Kidney capillary endothelial cell (primary cell): ENCODE results near the gene OR2T2.
"Not testable (repeated sequence)": the region's sequence is repeated elsewhere in the genome, so short reads cannot be mapped to it uniquely, and the experiment has no call there.

ENCODE experiments used
- DNase-seq: peaks from one replicate; pipeline ENCODE4 v3.0.0-alpha.2; 2018; ENCODE audit warnings: low spot score

Gene OR2T2

GRCh38 chr1:248445399-248445798 is at the start of gene OR2T2:
Gene OR2T2, plus strand, starts transcription at chr1:248445637. Its CDS starts 7,161 bp downstream, at chr1:248452798.
- not testable (repeated sequence) for DNase-seq

DNA sequence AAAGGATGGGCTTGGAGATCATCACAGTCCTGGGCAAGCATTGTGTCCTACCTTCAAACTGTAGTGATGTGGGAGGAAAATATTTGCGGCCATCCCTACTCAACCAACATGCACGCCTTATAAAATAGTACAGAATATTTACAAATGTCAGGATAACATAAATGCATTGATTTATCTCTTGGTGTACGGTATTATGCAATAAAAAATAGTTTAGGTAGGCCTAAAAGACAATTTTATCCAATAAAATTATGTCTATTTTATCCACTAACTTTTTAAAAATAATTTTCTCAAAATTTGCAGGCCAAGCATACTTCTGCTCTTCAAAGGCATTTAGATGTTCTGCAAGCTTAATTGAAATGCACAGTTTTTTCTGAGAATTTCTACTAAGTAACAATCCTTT is 42.7 kb upstream of the OR2T2 start, which contains the start of gene OR2T1:
Gene OR2T1 (plus strand): TSS at position 301 of the 400 bp plus-strand sequence. CDS start 3,100 bp downstream, outside the sequence.
- no peak for DNase-seq

GRCh38 chr1:248404024-248404423 is 41.4 kb upstream of the OR2T2 start:
- DNase-seq, result no peak

GRCh38 chr1:248406721-248407692 is 38.4 kb upstream of the OR2T2 start:
- no peak for DNase-seq

DNA sequence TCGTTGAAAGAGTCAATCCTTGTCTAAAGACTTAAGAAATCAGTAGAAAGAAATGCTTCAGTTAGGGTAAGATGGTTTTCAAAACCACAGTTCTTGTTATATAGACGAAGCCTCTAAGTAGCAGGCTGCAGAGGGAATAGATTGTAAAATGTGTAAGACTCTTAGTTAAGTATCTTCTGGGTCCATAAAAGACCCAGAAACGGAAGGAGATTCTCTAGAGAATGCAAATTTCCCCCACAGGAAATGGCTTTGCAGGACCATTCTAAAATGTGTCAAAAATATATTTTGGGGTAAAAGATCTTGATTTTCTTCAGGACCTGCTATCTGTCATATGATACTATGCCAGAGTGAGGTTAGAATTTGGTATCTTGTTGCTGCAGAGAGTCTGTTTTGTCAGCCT is 29.2 kb upstream of the OR2T2 start:
- DNase-seq, result no peak

DNA sequence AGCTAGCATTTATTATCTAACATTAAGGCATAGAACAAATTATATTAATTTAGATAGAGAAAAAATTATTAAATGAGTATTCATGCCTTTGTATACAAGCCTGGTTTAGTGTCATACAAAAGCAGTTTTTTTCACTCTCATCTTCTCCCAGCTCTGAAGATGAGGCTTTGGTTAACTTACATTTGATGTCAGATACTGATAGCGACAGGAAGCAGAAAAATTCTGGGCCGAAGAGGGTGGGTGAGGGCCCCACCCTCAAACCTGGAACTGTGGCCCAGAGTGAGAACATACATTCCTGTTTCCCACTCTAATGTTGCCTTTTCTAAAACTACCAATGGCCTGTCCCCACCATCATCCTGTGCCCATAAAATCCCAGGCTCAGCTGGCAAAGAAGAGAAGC is 27.6 kb upstream of the OR2T2 start:
- no peak for DNase-seq

- DNase-seq, result no peak
These were observed 24.1 kb upstream of the OR2T2 start for GRCh38 chr1:248421384-248421783.

- not testable (repeated sequence) for DNase-seq
These were observed 17.8 kb upstream of the OR2T2 start for GRCh38 chr1:248427526-248428191.

- not testable (repeated sequence) for DNase-seq
These were observed 17.3 kb upstream of the OR2T2 start for GRCh38 chr1:248428192-248428533.

- not testable (repeated sequence) for DNase-seq
These were observed 13.8 kb upstream of the OR2T2 start for GRCh38 chr1:248431683-248432082.

DNA sequence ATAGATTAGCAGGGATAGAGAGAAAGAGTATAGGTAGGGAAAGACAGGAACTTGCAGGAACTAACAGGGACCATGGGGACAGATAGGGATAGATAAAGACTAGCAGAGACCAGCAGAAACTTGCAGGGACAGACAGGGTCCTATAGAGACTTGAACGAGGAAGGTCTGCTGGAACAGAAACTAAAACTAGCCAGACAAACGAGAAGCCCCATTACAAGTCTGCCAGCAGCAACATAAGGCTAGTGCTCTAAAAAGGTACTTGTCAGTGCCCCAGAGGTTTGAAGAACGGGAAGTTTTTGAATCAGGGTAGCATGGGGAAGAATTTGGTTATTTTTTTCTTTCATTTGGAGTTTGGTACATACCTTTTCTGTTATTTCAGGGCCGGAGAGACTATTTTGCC is 13.2 kb upstream of the OR2T2 start:
- not testable (repeated sequence) for DNase-seq

GRCh38 chr1:248433811-248434415 is 11.5 kb upstream of the OR2T2 start:
- not testable (repeated sequence) for DNase-seq

GRCh38 chr1:248434913-248435312 is 10.5 kb upstream of the OR2T2 start:
- DNase-seq, result not testable (repeated sequence)

GRCh38 chr1:248436303-248436702 is 9.1 kb upstream of the OR2T2 start:
- not testable (repeated sequence) for DNase-seq

GRCh38 chr1:248438668-248439067 is 6.8 kb upstream of the OR2T2 start:
- not testable (repeated sequence) for DNase-seq

DNA sequence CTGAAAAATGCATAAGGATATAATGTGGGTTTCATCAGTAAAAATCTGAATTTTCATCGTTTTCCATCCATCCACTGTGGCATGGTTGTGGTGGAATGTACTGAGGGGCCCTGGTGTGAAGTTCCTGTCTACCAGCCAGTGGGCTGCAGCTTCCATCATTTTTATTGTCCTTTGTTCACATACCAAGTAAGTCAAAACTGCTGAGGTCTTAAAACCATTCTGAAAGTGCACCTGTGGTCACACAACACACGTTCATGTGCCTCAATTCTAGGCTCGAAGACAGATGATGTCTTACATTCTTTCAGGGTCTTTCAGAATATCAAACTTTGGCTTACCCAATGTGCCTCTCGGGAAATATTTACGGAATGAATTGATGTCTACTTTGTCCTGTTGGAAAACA is 6.2 kb upstream of the OR2T2 start:
- not testable (repeated sequence) for DNase-seq

DNA sequence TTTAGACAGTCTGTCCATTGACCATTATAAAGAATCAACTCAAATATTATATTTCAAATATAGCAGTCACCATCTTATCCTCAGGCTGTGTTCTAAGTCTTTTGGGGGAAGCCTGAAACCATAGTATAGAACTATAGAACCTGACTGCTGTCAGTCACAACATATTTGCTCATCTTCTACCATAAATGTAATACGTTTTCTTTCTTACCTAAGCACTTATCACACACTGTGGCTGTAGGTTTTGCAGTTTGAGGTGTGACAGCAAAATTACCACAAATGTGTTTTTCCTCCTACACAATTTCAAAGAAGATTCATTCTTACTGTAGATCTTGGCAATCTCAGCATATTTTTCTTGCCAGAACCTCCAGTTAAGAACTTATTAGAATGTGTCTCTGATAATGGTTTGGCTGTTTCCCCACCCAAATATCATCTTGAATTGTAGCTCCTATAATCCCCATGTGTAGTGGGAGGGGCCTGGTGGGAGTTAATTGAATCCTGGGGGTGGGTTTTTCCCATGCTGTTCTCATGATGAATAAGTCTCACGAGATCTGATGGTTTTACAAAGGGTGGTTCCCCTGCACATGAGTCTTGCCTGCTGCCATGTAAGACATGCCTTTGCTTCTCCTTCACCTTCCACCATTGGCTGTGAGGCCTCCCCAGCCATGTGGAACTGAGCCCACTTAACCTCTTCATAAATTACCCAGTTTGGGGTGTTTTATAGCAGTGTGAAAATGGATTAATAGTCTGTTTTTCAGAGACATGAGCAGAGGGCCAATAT is 2.7 kb upstream of the OR2T2 start:
- DNase-seq, result not testable (repeated sequence)

- DNase-seq, result not testable (repeated sequence)
These were observed 834 bp upstream of the OR2T2 start for GRCh38 chr1:248444603-248445002.

GRCh38 chr1:248448409-248449074 is 3.1 kb downstream of the OR2T2 start:
- DNase-seq, result not testable (repeated sequence)

GRCh38 chr1:248449821-248450465 is 4.5 kb downstream of the OR2T2 start:
- DNase-seq, result not testable (repeated sequence)
